ENCODE measurements around the gene ITGA5. TPM values are rescaled to one million over a fixed set of nuclear protein-coding genes. Genes with fewer than 3 reads are reported as not detected.
A peak's percentile ranks its signal among the peaks of the same experiment; 100 is the strongest.

The ITGA5 gene
- total and polyA plus RNA-seq, 9 of the 15 experiments (the other 6 are each of a cell fraction or from before 2014, with no cell fraction given) = 9.1 to 82.1 (median 47.4) TPM

GRCh38 chr12:54379398-54380201, 39.5 kb downstream of the ITGA5 start (continued):
- TF ChIP-seq FOXA3 (CRISPR knock-in tag; conservative IDR thresholded peaks at IDR 0.05 in 1 of 2, IDR thresholded peaks at IDR 0.05 in 1 of 2) = 0 out of 4 replicates have a peak, but pooled peaks of 1 of the 2 experiments have one; percentile 41
- TF ChIP-seq HMG20A (CRISPR knock-in tag; conservative IDR thresholded peaks at IDR 0.05) = no peak
- no peak for TF ChIP-seq POLR2B (IDR thresholded peaks at IDR 0.05; ENCODE audit: low read depth, partially characterized antibody)
- peak; percentile 85 for TF ChIP-seq REST (IDR thresholded peaks at IDR 0.05; ENCODE audit: borderline replicate concordance)
- no peak for TF ChIP-seq REST (CRISPR knock-in tag; IDR thresholded peaks at IDR 0.05; ENCODE audit: low read depth)
- TF ChIP-seq TBL1XR1 (IDR thresholded peaks at IDR 0.05; ENCODE audit: low read length in 2 of 2) = 0 out of 4 replicates have a peak, but pooled peaks of 1 of the 2 experiments have one; percentile 73
- no peak for TF ChIP-seq TAF15 (IDR thresholded peaks at IDR 0.05; ENCODE audit: low read depth, low read length)
- TF ChIP-seq GABPA (tag; conservative IDR thresholded peaks at IDR 0.05; ENCODE audit: low read depth) = no peak
- TF ChIP-seq KLF13 (tag; IDR thresholded peaks at IDR 0.05; ENCODE audit: borderline replicate concordance, low read depth) = no peak
- TF ChIP-seq CBX2 (IDR thresholded peaks at IDR 0.05; ENCODE audit: insufficient read depth, low read length, poor library complexity, severe bottlenecking) = no peak
- TF ChIP-seq CBFB (CRISPR knock-in tag; IDR thresholded peaks at IDR 0.05) = peak; percentile 66; the same call in 1 of the 2 replicates
- TF ChIP-seq MCM2 (IDR thresholded peaks at IDR 0.05; ENCODE audit: low read depth) = no peak
- TF ChIP-seq ZBTB17 (CRISPR knock-in tag; IDR thresholded peaks at IDR 0.05) = no peak
- no peak for TF ChIP-seq EHMT2 (IDR thresholded peaks at IDR 0.05)
- TF ChIP-seq HMBOX1 (IDR thresholded peaks at IDR 0.05) = no peak
- peak in 1 of 2 experiments; percentile 76; a peak in 1 of 4 replicates for TF ChIP-seq ARNT (IDR thresholded peaks at IDR 0.05)
